Endothelial cell of umbilical vein (primary cell): Measurements from ENCODE around the gene SLA2. TPM values are rescaled to one million over a fixed set of nuclear protein-coding genes. Genes with fewer than 3 reads are reported as not detected.

ENCODE experiments used
- BruUV-seq: library from RNA; stranded (reverse); fragments of 400-500 nt; replicated peaks from 2 replicates; lab custom pipeline; 2021; lab: Mats Ljungman, UMichigan
- CTCF ChIA-PET: fragments of 300-600, 350-600 bp; sonication (Branson Sonifier 250); formaldehyde crosslinking; loops from one replicate; lab custom pipeline; 2021; ENCODE audit warnings: antibody characterized with exemption, inconsistent platforms; lab: Charles Lee
- POLR2A ChIA-PET: fragments of 300-600, 350-600 bp; sonication (Branson Sonifier 250); formaldehyde crosslinking; loops from one replicate; lab custom pipeline; 2021; ENCODE audit warnings: antibody characterized with exemption, inconsistent platforms; lab: Charles Lee
- DNase-seq: peaks from one replicate; pipeline ENCODE4 v3.0.0-alpha.2; 2011; ENCODE audit warnings: low read depth, low spot score
- FAIRE-seq: peaks from 2 replicates; lab custom pipeline; 2011; peaks lifted over from hg19 to GRCh38; lab: Jason Lieb, UNC
- H2AFZ ChIP-seq: 2 replicates; pipeline ENCODE4 v1.6.0; 2012; ENCODE audit warnings: low read depth, low read length, control low read depth, inconsistent platforms
- H3K27ac ChIP-seq: 2 replicates; pipeline ENCODE4 v1.5.1; 2011; ENCODE audit warnings: low read depth, mild to moderate bottlenecking, control low read depth, low read length, moderate library complexity; ENCODE audit not compliant: insufficient read depth
- H3K27me3 ChIP-seq, 2 experiments: 2 replicates each; pipeline versions ENCODE4 v1.6.0 to v1.6.1; 2011; ENCODE audit warnings: low read length in 2 of 2, mixed read lengths in 1 of 2; ENCODE audit not compliant: control insufficient read depth in 2 of 2, insufficient read depth in 2 of 2
- H3K36me3 ChIP-seq, 2 experiments: 2 replicates in 1 of 2; 3 replicates in 1 of 2; pipeline ENCODE4 v1.5.1; 2011; ENCODE audit warnings: low read length in 2 of 2, mild to moderate bottlenecking in 1 of 2, moderate library complexity in 1 of 2; ENCODE audit not compliant: control insufficient read depth in 2 of 2, insufficient read depth in 2 of 2; ENCODE audit errors: extremely low read depth in 1 of 2
- H3K4me1 ChIP-seq: 3 replicates; pipeline ENCODE4 v1.5.1; 2011; ENCODE audit warnings: mild to moderate bottlenecking, low read length; ENCODE audit not compliant: control insufficient read depth, insufficient read depth; ENCODE audit errors: extremely low read depth
- H3K4me2 ChIP-seq: 2 replicates; pipeline ENCODE4 v1.6.1; 2011; ENCODE audit warnings: low read length, control low read depth, mixed read lengths; ENCODE audit not compliant: insufficient read depth
- H3K4me3 ChIP-seq, 3 experiments: fragments of 200-600 bp in 1 of 3; sonication (generic), shearing (Covaris generic) in 1 of 3; replicated peaks in 1 of 3; 2 replicates each; pipeline ENCODE4 v1.5.1; 2011 to 2016; ENCODE audit warnings: control low read depth in 3 of 3, low read length in 3 of 3, mild to moderate bottlenecking in 2 of 3, inconsistent platforms in 1 of 3, low read depth in 1 of 3, moderate library complexity in 1 of 3; ENCODE audit not compliant: insufficient read depth in 1 of 3
- H3K79me2 ChIP-seq: 2 replicates; pipeline ENCODE4 v1.6.0; 2012; ENCODE audit warnings: low read length, inconsistent platforms; ENCODE audit not compliant: control insufficient read depth, insufficient read depth
- H3K9ac ChIP-seq: replicated peaks from 2 replicates; pipeline ENCODE3; 2011; ENCODE audit warnings: low read length, control low read depth; ENCODE audit not compliant: insufficient read depth; ENCODE audit errors: extremely low read depth
- H3K9me1 ChIP-seq: replicated peaks from 3 replicates; pipeline ENCODE4 v1.6.0; 2011; ENCODE audit warnings: mild to moderate bottlenecking, low read length; ENCODE audit not compliant: control insufficient read depth, insufficient read depth; ENCODE audit errors: extremely low read depth
- H3K9me3 ChIP-seq: replicated peaks from 2 replicates; pipeline ENCODE4 v1.5.1; 2012; ENCODE audit warnings: low read length, inconsistent platforms; ENCODE audit not compliant: control insufficient read depth, insufficient read depth
- H4K20me1 ChIP-seq: replicated peaks from 2 replicates; pipeline ENCODE3; 2011; ENCODE audit warnings: mild to moderate bottlenecking, low read length; ENCODE audit not compliant: control insufficient read depth, insufficient read depth; ENCODE audit errors: extremely low read depth
- EZH2 ChIP-seq: IDR thresholded peaks from 2 replicates; pipeline ENCODE4 v1.6.1; 2012; ENCODE audit warnings: borderline replicate concordance, low read depth, mild to moderate bottlenecking, moderate library complexity, low read length, inconsistent platforms; ENCODE audit not compliant: severe bottlenecking
- FOS ChIP-seq: IDR thresholded peaks from 2 replicates; pipeline ENCODE4 v1.6.1; 2011; ENCODE audit warnings: mild to moderate bottlenecking, low read length, moderate library complexity, borderline replicate concordance; ENCODE audit not compliant: insufficient read depth
- GATA2 ChIP-seq: IDR thresholded peaks from 2 replicates; pipeline ENCODE4 v1.7.0; 2011; ENCODE audit warnings: low read depth, mild to moderate bottlenecking, moderate library complexity, mixed read lengths, low read length; ENCODE audit not compliant: insufficient read length, insufficient read depth
- MYC ChIP-seq: IDR thresholded peaks from one replicate; pipeline ENCODE4 v1.6.1; 2011; ENCODE audit warnings: mild to moderate bottlenecking, low read depth, low read length
- POLR2A ChIP-seq: IDR thresholded peaks from 2 replicates; pipeline ENCODE4 v1.6.1; 2012; ENCODE audit warnings: low read depth, mild to moderate bottlenecking, control low read depth, low read length
- POLR2AphosphoS5 ChIP-seq: IDR thresholded peaks from 2 replicates; pipeline ENCODE4 v1.6.1; 2012; ENCODE audit warnings: low read depth, mild to moderate bottlenecking, control low read depth, low read length, moderate library complexity; ENCODE audit not compliant: insufficient read depth
- dilution Hi-C: fragments of 300-500 bp; cut with MboI; formaldehyde crosslinking; loops from one replicate; pipeline ENCODE4 v1.15.0; 2019; ENCODE audit warnings: low sequenced_read_pairs; ENCODE audit not compliant: extremely low pct_ligation_motif_present
- intact Hi-C: fragments of 100-400 bp; cut with micrococcal nuclease; formaldehyde crosslinking; loops from one replicate; pipeline ENCODE4 v1.10.0; 2022
- polyA plus RNA-seq, 4 experiments: library from polyadenylated mRNA; depleted of rRNA in 3 of 4; stranded (reverse) in 3 of 4; unstranded in 1 of 4; fragments of >200 nt; gene quantifications; 2 replicates each; pipeline versions ENCODE4 v1.2.1 to v1.2.3, GENCODE V29; 2011 to 2012; ENCODE audit warnings: missing spikeins in 1 of 4
- total RNA-seq: library from RNA; stranded (reverse); gene quantifications from 2 replicates; pipeline ENCODE4 v1.2.3, GENCODE V29; 2021
- TF ChIP-seq, protein P1 (sequence below), 2 donors: IDR thresholded peaks; 1 replicate in 1 of 2; 2 replicates in 1 of 2; pipeline ENCODE4 v1.5.1; 2011; ENCODE audit warnings: low read length in 2 of 2, mild to moderate bottlenecking in 2 of 2, moderate library complexity in 2 of 2, control low read depth in 1 of 2, inconsistent platforms in 1 of 2, low read depth in 1 of 2; ENCODE audit not compliant: insufficient read depth in 1 of 2; ENCODE audit errors: extremely low read depth in 1 of 2
- TF ChIP-seq, protein P2 (sequence below): IDR thresholded peaks from 2 replicates; pipeline ENCODE4 v1.6.1; 2011; ENCODE audit not compliant: insufficient read depth, insufficient read length

SLA2 gene
- total and polyA plus RNA-seq, 2 donors (not counting 3 experiments of a cell fraction or from before 2014, with no cell fraction given): not detected

DNA sequence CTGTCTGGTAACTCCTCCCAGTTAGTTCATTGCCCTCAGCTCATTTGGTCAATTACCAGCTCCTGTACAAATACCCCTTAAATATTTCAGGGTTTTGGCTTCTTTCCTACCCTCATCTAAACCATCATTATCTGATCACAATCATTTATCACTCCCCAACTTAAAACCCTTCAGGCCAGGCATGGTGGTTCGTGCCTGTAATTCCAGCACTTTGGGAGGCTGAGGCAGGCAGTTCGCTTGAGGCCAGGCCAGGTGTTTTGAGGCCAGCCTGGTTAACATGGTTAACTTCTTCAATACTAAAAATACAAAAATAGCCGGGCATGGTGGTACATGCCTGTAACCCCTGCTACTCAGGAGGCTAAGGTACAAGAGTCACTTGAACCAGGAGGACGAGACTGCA, 63.2 kb downstream of the SLA2 start:
- H3K9me1 ChIP-seq: no peaks in the 10 kb centered on the region
- H3K4me2 ChIP-seq: no peak overlapping the region
- peaks cover 5 to 14% of the 10 kb centered on the region in 2 experiments for H3K36me3 ChIP-seq
- H3K27me3 ChIP-seq: no peaks in the 10 kb centered on the region
- CTCF ChIA-PET: no interaction called here
- H3K9ac ChIP-seq: no peak overlapping the region
- POLR2A ChIA-PET: no interaction called here
- H3K27ac ChIP-seq: no peak overlapping the region
- H3K4me1 ChIP-seq: no peaks in the 10 kb centered on the region
- no peaks in the 10 kb centered on the region for H4K20me1 ChIP-seq
- no peak for FAIRE-seq
- no peak overlapping the region for H2AFZ ChIP-seq
- no TSS peak for BruUV-seq
- intact Hi-C loops (no loop called here), dilution Hi-C loops (no loop called here)
- TF ChIP-seq GATA2 (no peak), MYC (no peak), EZH2 (no peak), FOS (no peak), POLR2AphosphoS5 (no peak), POLR2A (no peak)
- TF ChIP-seq, protein P1, sequence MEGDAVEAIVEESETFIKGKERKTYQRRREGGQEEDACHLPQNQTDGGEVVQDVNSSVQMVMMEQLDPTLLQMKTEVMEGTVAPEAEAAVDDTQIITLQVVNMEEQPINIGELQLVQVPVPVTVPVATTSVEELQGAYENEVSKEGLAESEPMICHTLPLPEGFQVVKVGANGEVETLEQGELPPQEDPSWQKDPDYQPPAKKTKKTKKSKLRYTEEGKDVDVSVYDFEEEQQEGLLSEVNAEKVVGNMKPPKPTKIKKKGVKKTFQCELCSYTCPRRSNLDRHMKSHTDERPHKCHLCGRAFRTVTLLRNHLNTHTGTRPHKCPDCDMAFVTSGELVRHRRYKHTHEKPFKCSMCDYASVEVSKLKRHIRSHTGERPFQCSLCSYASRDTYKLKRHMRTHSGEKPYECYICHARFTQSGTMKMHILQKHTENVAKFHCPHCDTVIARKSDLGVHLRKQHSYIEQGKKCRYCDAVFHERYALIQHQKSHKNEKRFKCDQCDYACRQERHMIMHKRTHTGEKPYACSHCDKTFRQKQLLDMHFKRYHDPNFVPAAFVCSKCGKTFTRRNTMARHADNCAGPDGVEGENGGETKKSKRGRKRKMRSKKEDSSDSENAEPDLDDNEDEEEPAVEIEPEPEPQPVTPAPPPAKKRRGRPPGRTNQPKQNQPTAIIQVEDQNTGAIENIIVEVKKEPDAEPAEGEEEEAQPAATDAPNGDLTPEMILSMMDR (IDR thresholded peaks at IDR 0.05; ENCODE audit: extremely low read depth in 1 of 2, insufficient read depth in 1 of 2, low read depth in 1 of 2, low read length in 2 of 2): no peak
- TF ChIP-seq, protein P2, sequence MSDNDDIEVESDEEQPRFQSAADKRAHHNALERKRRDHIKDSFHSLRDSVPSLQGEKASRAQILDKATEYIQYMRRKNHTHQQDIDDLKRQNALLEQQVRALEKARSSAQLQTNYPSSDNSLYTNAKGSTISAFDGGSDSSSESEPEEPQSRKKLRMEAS: no peak
- H3K79me2 ChIP-seq: peaks cover 11% of the 10 kb centered on the region
- no peak for DNase-seq
- H3K9me3 ChIP-seq: no peaks in the 10 kb centered on the region
- H3K4me3 ChIP-seq: no peak overlapping the region
